ENCODE measurements around the gene EEF2KMT.
"Not testable (repeated sequence)": the region's sequence is repeated elsewhere in the genome, so short reads cannot be mapped to it uniquely, and the experiment has no call there.

The EEF2KMT gene

GRCh38 chr16:5054876-5055865, 42.4 kb downstream of the EEF2KMT start:
- Histone ChIP-seq H3K4me1 (ENCODE audit: control insufficient read depth, insufficient read depth, low read length) (peaks cover 11% of the 10 kb centered on the region), H3K27me3 (ENCODE audit: control insufficient read depth, insufficient read depth, low read length) (no peaks in the 10 kb centered on the region), H3K9me3 (ENCODE audit: control insufficient read depth, insufficient read depth, low read length) (no peaks in the 10 kb centered on the region), H3K36me3 (ENCODE audit: control insufficient read depth, insufficient read depth, low read length) (no peaks in the 10 kb centered on the region), H3K27ac (ENCODE audit: low read depth, low read length) (no peak overlapping the region), H3K9ac (ENCODE audit: low read depth, low read length) (no peak overlapping the region), H3K4me3 (ENCODE audit: low read depth, low read length) (no peak overlapping the region)

GRCh38 chr16:5046914-5047313, 50.7 kb downstream of the EEF2KMT start:
- H3K9me3 ChIP-seq (ENCODE audit: control insufficient read depth, insufficient read depth, low read length): no peaks in the 10 kb centered on the region
- no peak overlapping the region for H3K4me3 ChIP-seq (ENCODE audit: low read depth, low read length)
- no peak overlapping the region for H3K27ac ChIP-seq (ENCODE audit: low read depth, low read length)
- no peak overlapping the region for H3K9ac ChIP-seq (ENCODE audit: low read depth, low read length)
- no peaks in the 10 kb centered on the region for H3K27me3 ChIP-seq (ENCODE audit: control insufficient read depth, insufficient read depth, low read length)
- peaks cover 5% of the 10 kb centered on the region; the same call in 1 of the 2 replicates for H3K4me1 ChIP-seq (ENCODE audit: control insufficient read depth, insufficient read depth, low read length)
- no peaks in the 10 kb centered on the region for H3K36me3 ChIP-seq (ENCODE audit: control insufficient read depth, insufficient read depth, low read length)

- Histone ChIP-seq H3K27me3 (ENCODE audit: control insufficient read depth, insufficient read depth, low read length) (no peaks in the 10 kb centered on the region), H3K36me3 (ENCODE audit: control insufficient read depth, insufficient read depth, low read length) (no peaks in the 10 kb centered on the region), H3K27ac (ENCODE audit: low read depth, low read length) (no peak overlapping the region), H3K9ac (ENCODE audit: low read depth, low read length) (no peak overlapping the region), H3K4me1 (ENCODE audit: control insufficient read depth, insufficient read depth, low read length) (peaks cover 5% of the 10 kb centered on the region; the same call in 1 of the 2 replicates), H3K9me3 (ENCODE audit: control insufficient read depth, insufficient read depth, low read length) (no peaks in the 10 kb centered on the region), H3K4me3 (ENCODE audit: low read depth, low read length) (no peak overlapping the region)
Observed at GRCh38 chr16:5045499-5046115, 52.0 kb downstream of the EEF2KMT start.

- not testable (repeated sequence) for H3K4me1 ChIP-seq (ENCODE audit: control insufficient read depth, insufficient read depth, low read length); H3K36me3 ChIP-seq (ENCODE audit: control insufficient read depth, insufficient read depth, low read length); H3K27ac ChIP-seq (ENCODE audit: low read depth, low read length); H3K4me3 ChIP-seq (ENCODE audit: low read depth, low read length); H3K27me3 ChIP-seq (ENCODE audit: control insufficient read depth, insufficient read depth, low read length); H3K9ac ChIP-seq (ENCODE audit: low read depth, low read length); H3K9me3 ChIP-seq (ENCODE audit: control insufficient read depth, insufficient read depth, low read length)
Observed at GRCh38 chr16:5044581-5044980, 53.0 kb downstream of the EEF2KMT start.

- no peak overlapping the region for H3K4me3 ChIP-seq (ENCODE audit: low read depth, low read length)
- H3K4me1 ChIP-seq (ENCODE audit: control insufficient read depth, insufficient read depth, low read length): peaks cover 5% of the 10 kb centered on the region; the same call in 1 of the 2 replicates
- H3K27me3 ChIP-seq (ENCODE audit: control insufficient read depth, insufficient read depth, low read length): no peaks in the 10 kb centered on the region
- H3K9me3 ChIP-seq (ENCODE audit: control insufficient read depth, insufficient read depth, low read length): no peaks in the 10 kb centered on the region
- H3K27ac ChIP-seq (ENCODE audit: low read depth, low read length): no peak overlapping the region
- no peaks in the 10 kb centered on the region for H3K36me3 ChIP-seq (ENCODE audit: control insufficient read depth, insufficient read depth, low read length)
- H3K9ac ChIP-seq (ENCODE audit: low read depth, low read length): no peak overlapping the region
Observed at GRCh38 chr16:5044011-5044540, 53.5 kb downstream of the EEF2KMT start.

- H3K4me3 ChIP-seq (ENCODE audit: low read depth, low read length): no peak overlapping the region
- H3K27me3 ChIP-seq (ENCODE audit: control insufficient read depth, insufficient read depth, low read length): no peaks in the 10 kb centered on the region
- no peak overlapping the region for H3K9ac ChIP-seq (ENCODE audit: low read depth, low read length)
- H3K27ac ChIP-seq (ENCODE audit: low read depth, low read length): no peak overlapping the region
- H3K36me3 ChIP-seq (ENCODE audit: control insufficient read depth, insufficient read depth, low read length): no peaks in the 10 kb centered on the region
- H3K9me3 ChIP-seq (ENCODE audit: control insufficient read depth, insufficient read depth, low read length): no peaks in the 10 kb centered on the region
- H3K4me1 ChIP-seq (ENCODE audit: control insufficient read depth, insufficient read depth, low read length): peaks cover 5% of the 10 kb centered on the region; the same call in 1 of the 2 replicates
Observed at GRCh38 chr16:5042574-5043171, 54.9 kb downstream of the EEF2KMT start.

- no peaks in the 10 kb centered on the region for H3K36me3 ChIP-seq (ENCODE audit: control insufficient read depth, insufficient read depth, low read length)
- H3K9me3 ChIP-seq (ENCODE audit: control insufficient read depth, insufficient read depth, low read length): no peaks in the 10 kb centered on the region
- no peak overlapping the region for H3K4me3 ChIP-seq (ENCODE audit: low read depth, low read length)
- no peak overlapping the region for H3K27ac ChIP-seq (ENCODE audit: low read depth, low read length)
- H3K4me1 ChIP-seq (ENCODE audit: control insufficient read depth, insufficient read depth, low read length): peaks cover 11% of the 10 kb centered on the region
- H3K27me3 ChIP-seq (ENCODE audit: control insufficient read depth, insufficient read depth, low read length): no peaks in the 10 kb centered on the region
- H3K9ac ChIP-seq (ENCODE audit: low read depth, low read length): no peak overlapping the region
Observed at GRCh38 chr16:5041600-5042133, 55.9 kb downstream of the EEF2KMT start.

- H3K4me1 ChIP-seq (ENCODE audit: control insufficient read depth, insufficient read depth, low read length): peaks cover 20% of the 10 kb centered on the region
- H3K27ac ChIP-seq (ENCODE audit: low read depth, low read length): no peak overlapping the region
- H3K4me3 ChIP-seq (ENCODE audit: low read depth, low read length): no peak overlapping the region
- no peak overlapping the region for H3K9ac ChIP-seq (ENCODE audit: low read depth, low read length)
- H3K27me3 ChIP-seq (ENCODE audit: control insufficient read depth, insufficient read depth, low read length): no peaks in the 10 kb centered on the region
- no peaks in the 10 kb centered on the region for H3K9me3 ChIP-seq (ENCODE audit: control insufficient read depth, insufficient read depth, low read length)
- no peaks in the 10 kb centered on the region for H3K36me3 ChIP-seq (ENCODE audit: control insufficient read depth, insufficient read depth, low read length)
Observed at GRCh38 chr16:5040451-5040850, 57.1 kb downstream of the EEF2KMT start.

- peak overlapping the region; percentile 83 for H3K27ac ChIP-seq (ENCODE audit: low read depth, low read length)
- no peaks in the 10 kb centered on the region for H3K9me3 ChIP-seq (ENCODE audit: control insufficient read depth, insufficient read depth, low read length)
- H3K4me3 ChIP-seq (ENCODE audit: low read depth, low read length): no peak overlapping the region
- H3K9ac ChIP-seq (ENCODE audit: low read depth, low read length): no peak overlapping the region
- no peaks in the 10 kb centered on the region for H3K36me3 ChIP-seq (ENCODE audit: control insufficient read depth, insufficient read depth, low read length)
- peaks cover 20% of the 10 kb centered on the region for H3K4me1 ChIP-seq (ENCODE audit: control insufficient read depth, insufficient read depth, low read length)
- peaks cover 7% of the 10 kb centered on the region for H3K27me3 ChIP-seq (ENCODE audit: control insufficient read depth, insufficient read depth, low read length)
Observed at GRCh38 chr16:5036228-5037156, 61.1 kb downstream of the EEF2KMT start.

GRCh38 chr16:5035909-5036227, 61.7 kb downstream of the EEF2KMT start:
- Histone ChIP-seq H3K27ac (ENCODE audit: low read depth, low read length) (peak overlapping the region; percentile 83), H3K4me3 (ENCODE audit: low read depth, low read length) (no peak overlapping the region), H3K36me3 (ENCODE audit: control insufficient read depth, insufficient read depth, low read length) (no peaks in the 10 kb centered on the region), H3K4me1 (ENCODE audit: control insufficient read depth, insufficient read depth, low read length) (peaks cover 20% of the 10 kb centered on the region), H3K27me3 (ENCODE audit: control insufficient read depth, insufficient read depth, low read length) (peaks cover 7% of the 10 kb centered on the region), H3K9me3 (ENCODE audit: control insufficient read depth, insufficient read depth, low read length) (no peaks in the 10 kb centered on the region), H3K9ac (ENCODE audit: low read depth, low read length) (no peak overlapping the region)

All from HUES48 (cell line).